Stimulated activated CD4-positive, alpha-beta T cell treated with anti-CD3 and anti-CD28 coated beads, Interleukin-15, amount 100 ng/mL, for 1 hour (primary cell): ENCODE results near the gene TEAD1.

Experiments
- DNase-seq, 2 donors: peaks; one replicate each; pipeline ENCODE4 v3.0.0-alpha.2; 2020; ENCODE audit warnings: low read depth in 1 of 2, low spot score in 1 of 2

Gene TEAD1

GRCh38 chr11:12829540-12830314 lies 155.5 kb downstream of the TEAD1 start:
- no peak for DNase-seq

GRCh38 chr11:12831471-12832202 lies 157.4 kb downstream of the TEAD1 start:
- DNase-seq, result no peak

- no peak for DNase-seq
These were observed 158.4 kb downstream of the TEAD1 start for GRCh38 chr11:12832480-12833224.

GRCh38 chr11:12834166-12834565 lies 159.9 kb downstream of the TEAD1 start:
- no peak for DNase-seq

- DNase-seq, result no peak
These were observed 160.4 kb downstream of the TEAD1 start for GRCh38 chr11:12834630-12835029.

GRCh38 chr11:12835286-12835685 lies 161.1 kb downstream of the TEAD1 start:
- no peak for DNase-seq

- DNase-seq, result no peak
These were observed 164.4 kb downstream of the TEAD1 start for GRCh38 chr11:12838463-12839123.

GRCh38 chr11:12840871-12841660 lies 166.8 kb downstream of the TEAD1 start:
- no peak for DNase-seq

- no peak for DNase-seq
These were observed 167.9 kb downstream of the TEAD1 start for GRCh38 chr11:12841946-12842630.

- no peak for DNase-seq
These were observed 168.9 kb downstream of the TEAD1 start for GRCh38 chr11:12842933-12843636.

GRCh38 chr11:12845163-12845562 lies 170.9 kb downstream of the TEAD1 start:
- DNase-seq, result no peak

- no peak for DNase-seq
These were observed 171.6 kb downstream of the TEAD1 start for GRCh38 chr11:12845739-12846358.

- DNase-seq, result no peak
These were observed 172.8 kb downstream of the TEAD1 start for GRCh38 chr11:12846786-12847615.

- no peak for DNase-seq
These were observed 174.2 kb downstream of the TEAD1 start for GRCh38 chr11:12848413-12848812.

GRCh38 chr11:12853325-12853651 lies 179.1 kb downstream of the TEAD1 start:
- DNase-seq, result no peak

- no peak for DNase-seq
These were observed 179.6 kb downstream of the TEAD1 start for GRCh38 chr11:12853652-12854296.

- DNase-seq, result no peak
These were observed 180.1 kb downstream of the TEAD1 start for GRCh38 chr11:12854297-12854661.

GRCh38 chr11:12854829-12855228 lies 180.6 kb downstream of the TEAD1 start:
- DNase-seq, result no peak
